SH-SY5Y (cell line): ENCODE data around the gene PEX7.

Experiments used
- GATA2 ChIP-seq: IDR thresholded peaks from 2 replicates; pipeline ENCODE4 v1.6.1; 2011; ENCODE audit warnings: mild to moderate bottlenecking, low read depth, low read length
- GATA3 ChIP-seq: IDR thresholded peaks from 2 replicates; pipeline ENCODE4 v1.6.1; 2011; ENCODE audit warnings: low read depth, mild to moderate bottlenecking, low read length, moderate library complexity

DNA sequence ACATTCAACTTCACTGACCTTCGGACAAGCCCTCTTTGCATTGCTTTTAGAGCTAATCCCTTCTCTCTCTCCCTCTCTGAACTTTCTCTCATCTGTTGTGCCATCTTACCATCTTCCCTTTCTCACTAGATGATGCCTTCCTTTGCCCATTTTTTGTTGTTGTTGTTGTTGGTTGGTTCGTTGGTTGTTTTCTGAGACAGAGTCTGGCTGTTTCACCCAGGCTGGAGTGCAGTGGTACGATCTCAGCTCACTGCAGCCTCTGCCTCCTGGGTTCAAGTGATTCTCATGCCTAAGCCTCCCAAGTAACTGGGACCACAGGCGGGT, 49.0 kb upstream of the PEX7 start:
- TF ChIP-seq GATA2 (no peak), GATA3 (no peak)
